GM19099 (cell line): Measurements from ENCODE around the gene NID2.

Experiments
- POLR2A ChIP-seq: IDR thresholded peaks from 3 replicates; pipeline ENCODE4 v1.6.1; 2011; ENCODE audit warnings: low read depth; ENCODE audit not compliant: insufficient read length; ENCODE audit errors: extremely low read depth

Gene NID2

DNA sequence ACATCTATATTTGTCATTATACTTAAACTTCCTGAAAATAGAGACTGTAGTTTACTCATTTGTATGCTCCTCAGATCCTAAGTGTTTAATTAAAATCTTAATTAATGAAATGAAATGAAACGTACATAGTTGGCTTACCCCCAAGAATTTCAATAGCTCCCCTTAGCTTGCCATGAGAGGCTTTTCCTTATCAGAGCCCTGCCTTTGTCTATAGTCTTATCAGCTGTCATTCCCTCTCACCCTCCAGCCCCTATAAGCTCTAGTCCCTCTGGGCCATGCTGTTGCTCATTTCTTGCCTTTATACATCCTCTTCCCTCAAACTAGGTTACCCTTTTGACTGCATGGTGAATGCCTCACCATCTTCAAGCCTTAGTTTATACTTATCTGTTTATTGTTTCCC lies 80.6 kb downstream of the NID2 start:
- no peak for TF ChIP-seq POLR2A

GRCh38 chr14:51981218-51981854 lies 87.5 kb downstream of the NID2 start:
- TF ChIP-seq POLR2A: no peak

- TF ChIP-seq POLR2A: no peak
These were observed 89.7 kb downstream of the NID2 start for GRCh38 chr14:51979088-51979709.

- no peak for TF ChIP-seq POLR2A
These were observed 90.2 kb downstream of the NID2 start for GRCh38 chr14:51978681-51979085.

GRCh38 chr14:51977075-51977474 lies 91.8 kb downstream of the NID2 start:
- no peak for TF ChIP-seq POLR2A

- no peak for TF ChIP-seq POLR2A
These were observed 96.3 kb downstream of the NID2 start for GRCh38 chr14:51972566-51972965.

DNA sequence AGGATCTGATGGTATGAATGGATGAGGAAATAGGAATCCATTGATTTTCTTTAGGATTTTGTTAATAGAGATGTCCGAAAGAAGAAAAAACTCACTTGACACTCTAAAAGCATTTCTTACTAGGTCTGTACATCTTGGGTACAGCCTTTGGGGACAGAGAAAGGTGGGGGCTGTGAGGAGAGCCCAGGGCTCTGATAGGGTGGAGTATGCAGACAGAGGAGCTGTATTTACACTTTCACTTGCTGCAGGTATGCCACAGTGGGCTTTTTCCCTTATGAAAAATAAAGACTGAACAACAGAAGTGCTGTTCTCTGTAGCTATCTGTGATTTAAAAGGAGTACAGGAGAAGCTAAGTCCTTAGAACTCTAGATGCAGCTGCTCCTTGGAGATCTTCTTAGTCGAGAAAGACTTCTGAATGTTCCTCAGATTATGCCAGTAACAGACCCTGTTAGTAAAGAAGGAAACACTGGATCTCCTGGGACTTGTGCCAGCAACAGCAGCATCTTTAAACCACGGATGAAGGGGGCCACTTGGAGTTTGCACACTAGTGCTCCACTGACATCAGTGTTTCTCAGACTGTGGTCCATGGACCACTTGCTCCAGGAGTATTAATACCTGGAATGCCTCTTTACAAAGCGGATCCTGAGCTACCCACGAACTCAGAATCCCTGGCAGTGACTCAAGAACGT lies 98.9 kb downstream of the NID2 start:
- TF ChIP-seq POLR2A: no peak

DNA sequence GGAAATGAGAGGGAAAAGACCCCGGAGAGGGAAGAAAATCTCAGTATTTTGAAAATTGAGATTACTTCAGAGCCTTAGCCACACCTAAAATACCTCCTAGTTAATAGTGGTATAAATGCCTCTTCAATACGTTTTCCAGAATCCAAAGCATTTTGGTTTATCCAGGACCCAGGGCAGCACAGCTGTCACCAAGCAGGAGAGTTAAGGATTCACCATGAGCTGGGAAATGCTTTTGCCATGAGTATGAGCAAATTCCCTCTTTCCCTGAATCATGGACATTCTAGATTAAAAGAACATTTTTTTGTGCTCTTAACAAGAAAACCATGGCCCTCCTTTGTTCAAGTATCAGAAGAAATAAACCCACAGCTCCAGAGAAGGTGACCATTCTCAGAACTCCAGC lies 101.3 kb downstream of the NID2 start:
- TF ChIP-seq POLR2A: no peak

DNA sequence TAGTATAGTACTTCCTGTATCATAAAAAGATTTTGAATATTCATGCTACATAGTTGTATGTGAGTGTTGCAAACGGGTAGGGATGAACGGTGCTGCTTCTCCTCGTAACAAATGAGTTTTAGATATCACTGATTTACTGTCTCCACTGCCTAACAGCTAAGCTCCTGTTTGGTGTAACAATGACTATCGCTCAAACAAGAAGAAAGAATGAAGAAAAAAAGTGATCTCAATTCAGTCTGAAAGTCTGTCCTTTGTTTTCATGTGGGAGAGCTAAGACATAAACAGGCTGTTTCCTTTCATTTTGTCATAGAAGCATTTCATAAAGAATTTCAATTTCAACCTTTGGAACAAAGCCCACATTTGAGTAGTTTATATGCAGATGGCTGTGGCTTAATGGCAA lies 105.6 kb downstream of the NID2 start:
- no peak for TF ChIP-seq POLR2A

DNA sequence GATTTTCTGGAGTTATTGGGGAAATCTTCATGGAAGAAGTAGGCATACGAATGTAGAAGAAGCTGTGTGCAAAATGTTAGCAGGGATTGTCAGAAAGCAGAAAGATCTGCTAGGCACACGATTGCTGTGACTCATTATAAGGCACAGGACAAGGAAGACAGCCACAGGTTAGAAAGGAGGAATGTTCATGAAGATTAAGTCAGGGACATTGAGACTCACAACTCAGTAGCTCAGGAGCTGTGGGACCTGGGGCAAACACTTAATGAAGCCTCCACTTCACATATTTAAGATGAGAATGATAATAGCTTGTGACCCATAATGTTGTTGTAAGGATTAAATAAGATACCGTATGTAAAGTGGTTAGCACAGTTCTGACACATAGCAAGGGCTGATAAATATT lies 106.1 kb downstream of the NID2 start:
- TF ChIP-seq POLR2A: no peak

- TF ChIP-seq POLR2A: no peak
These were observed 108.0 kb downstream of the NID2 start for GRCh38 chr14:51960866-51961265.

DNA sequence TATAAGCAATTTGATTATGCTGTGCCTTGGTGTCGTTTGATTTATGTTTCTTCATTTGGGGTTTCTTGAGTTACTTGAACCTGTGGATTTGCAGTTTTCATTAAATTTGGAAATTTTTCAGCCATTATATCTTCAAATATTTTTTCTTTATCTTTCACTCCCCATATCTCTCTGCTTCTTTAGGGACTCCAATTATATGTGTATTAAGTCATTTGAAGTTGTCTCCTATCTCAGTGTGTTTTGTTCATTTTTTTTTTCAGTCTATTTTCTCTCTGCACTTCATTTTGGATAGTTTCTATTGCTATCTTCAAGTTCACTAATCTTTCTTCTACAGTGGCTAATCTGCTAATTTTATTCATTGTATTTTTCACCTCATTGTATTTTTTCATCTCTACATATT lies 108.9 kb downstream of the NID2 start:
- no peak for TF ChIP-seq POLR2A

DNA sequence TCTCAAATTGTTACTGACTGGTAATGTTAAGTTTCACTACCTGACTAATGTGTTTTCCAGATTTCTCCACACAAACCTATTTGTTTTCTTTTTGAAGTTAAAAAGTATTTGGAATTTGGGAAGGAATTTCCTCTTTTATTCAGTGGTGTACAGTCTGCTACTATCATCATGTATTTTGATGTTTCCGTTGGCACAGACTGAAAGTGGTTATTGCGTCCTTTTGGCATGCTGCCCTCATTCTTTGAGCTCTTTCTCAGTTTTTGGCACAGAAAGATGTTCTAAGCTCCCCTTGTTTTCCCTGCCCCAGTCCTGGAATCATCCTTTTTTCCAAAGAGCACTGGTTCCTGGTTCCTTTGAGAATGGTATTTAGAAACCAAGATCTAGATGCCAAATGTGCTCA lies 110.9 kb downstream of the NID2 start:
- TF ChIP-seq POLR2A: no peak
